Stimulated activated CD4-positive, alpha-beta T cell treated with anti-CD3 and anti-CD28 coated beads, Interleukin-4, amount 100 ng/mL, for 4 hours (primary cell): ENCODE measurements around the gene SPAG6.

Experiments used
- DNase-seq, 2 experiments: peaks; one replicate each; pipeline ENCODE4 v3.0.0-alpha.2; 2020

The SPAG6 gene

GRCh38 chr10:22322641-22323160, 22.6 kb upstream of the SPAG6 start:
- no peak for DNase-seq

DNA sequence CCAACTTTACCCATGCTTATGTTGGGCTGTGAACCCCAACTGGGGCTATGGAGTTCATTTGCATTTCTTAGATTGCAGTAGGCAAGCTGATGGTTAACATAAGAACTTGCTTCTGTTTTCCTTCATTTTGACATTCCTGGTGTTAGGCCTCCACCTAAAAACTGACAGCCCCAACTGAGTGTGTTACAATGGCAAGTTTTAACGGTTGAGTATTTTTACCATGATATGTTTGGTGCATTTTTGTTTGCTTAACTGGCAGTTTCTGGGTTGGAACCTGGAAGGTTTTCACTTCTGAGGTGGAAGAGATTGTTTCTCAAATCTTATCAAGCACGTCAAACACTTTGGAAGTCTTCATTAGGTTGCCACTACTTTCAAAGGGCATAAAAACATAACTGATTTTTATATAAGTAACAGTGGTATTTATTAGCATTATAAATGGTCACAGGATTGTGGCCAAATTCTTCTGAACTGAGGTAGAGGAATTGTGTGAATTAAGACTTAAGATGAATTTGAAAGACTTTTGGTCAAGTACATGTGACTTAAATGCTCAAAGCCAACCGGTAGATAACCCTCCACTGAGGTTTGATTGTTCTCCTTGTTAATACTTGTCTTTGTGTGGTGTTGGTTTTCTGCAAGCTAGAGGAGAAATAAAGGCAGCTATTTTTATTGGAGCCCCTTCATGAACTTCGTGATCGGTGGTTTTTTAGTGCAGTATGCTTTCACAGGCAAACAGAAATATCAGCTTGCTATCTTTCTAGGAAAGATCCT, 21.6 kb upstream of the SPAG6 start:
- no peak for DNase-seq

GRCh38 chr10:22324413-22324812, 20.9 kb upstream of the SPAG6 start:
- no peak for DNase-seq

DNA sequence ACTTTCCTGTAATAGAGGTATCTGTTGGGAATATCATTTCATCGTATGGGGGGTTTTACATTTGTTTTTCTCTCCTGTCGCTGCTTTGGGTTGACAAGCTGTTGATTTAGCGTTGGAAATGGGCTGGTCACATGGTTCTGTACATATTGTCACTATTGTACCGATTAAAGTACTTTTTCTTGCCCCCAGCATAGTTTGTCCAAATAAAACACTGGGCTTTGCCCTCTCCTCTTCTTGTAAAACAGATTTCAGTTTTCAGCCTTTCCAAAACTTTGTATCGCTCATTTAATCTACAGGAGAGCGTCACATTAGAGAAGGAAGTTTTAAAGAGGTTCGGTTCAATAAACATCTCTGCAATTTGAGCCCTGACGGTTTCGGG, 20.4 kb upstream of the SPAG6 start:
- no peak for DNase-seq

DNA sequence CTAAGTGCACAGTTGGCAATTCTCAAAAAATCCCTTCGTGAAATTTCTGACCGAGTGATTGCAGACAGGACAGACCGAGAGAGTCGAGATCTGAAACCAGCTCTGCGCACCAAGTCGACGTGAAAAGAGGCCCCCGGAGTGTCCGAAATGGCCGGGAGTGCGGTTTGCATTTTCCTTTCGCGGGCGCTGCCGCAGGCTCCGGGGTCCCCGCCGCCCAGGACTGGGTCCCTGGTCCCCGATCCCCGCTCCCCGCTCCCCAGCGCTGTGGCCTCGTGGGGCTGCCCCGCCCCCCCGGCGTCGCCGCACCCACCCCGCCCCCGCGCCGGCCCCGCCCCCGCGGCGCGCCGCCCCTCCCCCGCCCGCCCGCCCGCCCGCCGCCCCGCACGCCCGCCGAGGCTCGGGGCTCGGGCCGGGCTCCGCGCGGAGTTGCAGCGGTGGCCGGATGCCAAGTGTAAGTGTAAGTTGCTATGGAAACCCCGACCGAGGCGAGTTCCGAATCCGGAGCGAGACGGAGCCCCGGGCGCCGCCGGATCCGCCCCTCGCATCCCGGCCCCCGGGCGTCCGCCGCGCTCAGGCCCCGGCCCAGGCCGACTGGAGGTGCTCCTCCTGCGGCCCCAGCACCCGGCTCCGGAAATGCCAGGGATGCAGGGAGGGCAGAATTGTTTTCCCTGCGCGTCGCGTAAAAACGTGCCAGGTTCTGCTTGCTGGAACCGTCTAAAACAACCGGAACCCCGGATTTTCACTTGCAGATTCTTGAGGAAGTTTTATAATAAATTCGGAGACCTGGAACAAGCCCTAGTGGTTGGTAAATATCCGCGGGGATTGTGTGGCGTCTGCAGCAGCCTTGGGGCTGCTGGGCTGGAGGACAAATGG, 19.8 kb upstream of the SPAG6 start:
- peak; percentile 59 to 66 for DNase-seq

DNA sequence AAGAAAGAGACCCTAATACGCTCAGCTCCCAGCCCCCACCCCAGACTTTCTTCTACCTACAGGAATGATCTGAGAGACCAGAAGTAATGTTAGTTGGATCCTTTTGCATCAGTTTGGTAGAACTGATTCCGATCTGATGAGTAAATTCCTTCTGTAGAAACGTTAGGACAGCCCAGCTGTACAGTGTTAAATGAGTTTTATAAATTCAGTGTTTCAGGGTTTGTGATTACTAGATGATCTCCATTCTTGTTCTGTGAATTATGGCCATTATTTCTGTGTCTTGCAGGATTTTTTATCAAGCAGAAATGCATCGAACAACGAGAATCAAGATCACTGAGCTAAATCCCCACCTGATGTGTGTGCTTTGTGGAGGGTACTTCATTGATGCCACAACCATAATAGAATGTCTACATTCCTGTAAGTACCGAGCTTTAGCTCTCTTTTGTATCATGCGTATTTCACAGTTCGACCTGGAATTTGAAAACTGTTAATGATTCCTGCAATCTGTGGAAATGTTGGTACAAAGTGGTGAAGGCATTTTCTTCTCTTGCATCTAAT, 19.1 kb upstream of the SPAG6 start:
- DNase-seq: no peak

DNA sequence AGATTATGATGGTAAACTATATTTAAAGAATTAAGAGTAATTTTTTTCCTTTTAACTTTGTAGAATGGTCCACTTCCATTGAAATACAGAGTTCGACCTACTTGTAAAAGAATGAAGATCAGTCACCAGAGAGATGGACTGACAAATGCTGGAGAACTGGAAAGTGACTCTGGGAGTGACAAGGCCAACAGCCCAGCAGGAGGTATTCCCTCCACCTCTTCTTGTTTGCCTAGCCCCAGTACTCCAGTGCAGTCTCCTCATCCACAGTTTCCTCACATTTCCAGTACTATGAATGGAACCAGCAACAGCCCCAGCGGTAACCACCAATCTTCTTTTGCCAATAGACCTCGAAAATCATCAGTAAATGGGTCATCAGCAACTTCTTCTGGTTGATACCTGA, 16.1 kb upstream of the SPAG6 start:
- no peak for DNase-seq

- DNase-seq: no peak
Observed at GRCh38 chr10:22332116-22332692, 13.1 kb upstream of the SPAG6 start.

GRCh38 chr10:22333167-22333974, 11.9 kb upstream of the SPAG6 start:
- DNase-seq: no peak

DNA sequence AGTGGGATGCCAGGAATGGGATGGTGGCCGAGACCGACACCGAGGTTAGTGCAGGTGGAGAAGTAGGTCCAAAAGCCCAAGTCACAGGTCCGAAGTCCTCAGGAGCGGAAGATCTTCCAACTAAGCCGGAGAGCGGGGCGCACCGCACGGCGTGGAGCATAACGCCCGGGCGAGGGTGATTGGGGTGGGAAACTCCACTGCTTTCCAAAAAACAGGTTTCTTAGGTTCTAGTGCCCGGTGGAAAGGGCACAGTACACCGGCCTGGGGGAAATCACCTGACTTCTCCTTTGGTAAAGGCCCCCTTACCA, 11.4 kb upstream of the SPAG6 start:
- DNase-seq: no peak

GRCh38 chr10:22334414-22335172, 10.7 kb upstream of the SPAG6 start:
- no peak for DNase-seq

- DNase-seq: peak; percentile 49 to 65
Observed at GRCh38 chr10:22335173-22335933, 9.9 kb upstream of the SPAG6 start.

DNA sequence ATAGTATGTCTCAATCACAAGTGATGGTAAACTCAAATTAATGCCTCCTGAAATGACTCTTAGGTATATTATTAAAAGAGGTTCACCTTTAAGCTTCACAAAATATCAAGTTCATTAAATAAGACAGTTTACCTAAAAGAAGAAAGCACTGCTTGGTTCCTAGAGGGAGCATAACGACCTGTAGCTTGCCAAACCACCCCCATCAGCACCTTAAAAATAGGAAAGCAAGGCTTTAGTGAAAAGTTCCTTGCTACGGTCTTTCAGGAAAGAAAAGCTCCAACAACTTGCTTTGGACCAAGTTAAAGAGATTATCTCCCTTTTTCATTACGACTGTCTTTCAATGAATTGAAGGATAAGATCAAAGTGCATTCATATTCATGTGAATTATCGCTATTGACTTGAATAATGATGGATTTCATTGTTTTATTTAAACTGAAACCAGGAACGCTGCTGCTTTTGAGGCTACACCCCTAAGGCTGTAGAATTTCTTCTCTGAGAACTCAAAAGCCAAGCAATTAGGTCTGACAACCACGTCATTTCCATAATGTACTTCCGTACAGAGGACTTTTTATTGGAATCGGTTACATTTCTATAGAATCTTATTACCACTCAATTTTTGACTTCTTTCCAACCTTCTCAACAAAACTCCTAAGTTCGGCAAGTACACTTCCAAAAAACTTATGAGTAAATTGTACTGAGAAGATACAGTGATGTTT, 7.0 kb upstream of the SPAG6 start:
- no peak for DNase-seq

- DNase-seq: no peak
Observed at GRCh38 chr10:22338931-22339330, 6.4 kb upstream of the SPAG6 start.

GRCh38 chr10:22339761-22340328, 5.5 kb upstream of the SPAG6 start:
- DNase-seq: no peak

GRCh38 chr10:22340329-22341189, 4.7 kb upstream of the SPAG6 start:
- DNase-seq: peak; percentile 54 to 55

DNA sequence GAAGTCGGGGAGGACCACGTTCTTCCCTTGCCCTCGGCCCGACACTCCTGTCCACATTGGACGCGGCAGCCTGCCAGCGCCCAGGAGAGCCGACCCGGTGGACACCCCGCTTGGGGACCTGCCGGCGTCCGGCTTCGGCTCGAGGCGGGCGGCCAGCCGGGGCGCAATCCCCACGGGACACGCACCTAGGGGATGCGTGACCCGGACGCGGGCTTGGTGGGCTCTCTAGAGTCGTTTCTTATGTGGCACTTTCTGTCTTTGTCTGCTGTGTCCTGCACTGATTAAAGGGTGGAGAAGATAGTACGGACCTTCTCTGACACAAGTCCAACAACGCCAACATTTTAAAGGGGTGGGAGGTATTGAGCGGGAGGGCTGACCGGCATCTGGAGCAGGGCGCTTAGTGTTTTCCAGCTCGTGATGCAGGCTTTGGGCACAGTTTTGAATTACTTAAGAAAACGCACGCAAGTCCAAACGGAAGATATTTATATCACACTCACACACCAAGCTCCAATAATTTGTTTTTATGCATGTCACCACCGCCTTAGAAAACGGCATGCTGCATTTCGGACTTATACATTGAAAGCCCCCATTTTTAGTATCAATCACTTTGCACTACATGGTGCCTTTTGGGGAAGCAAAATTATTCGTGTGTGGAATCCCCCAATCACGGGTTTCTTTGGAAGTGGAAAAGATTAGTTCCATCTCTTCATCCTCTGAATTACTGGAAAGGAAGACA, 3.9 kb upstream of the SPAG6 start:
- DNase-seq: no peak

- no peak for DNase-seq
Observed at GRCh38 chr10:22341926-22342196, 3.4 kb upstream of the SPAG6 start.

DNA sequence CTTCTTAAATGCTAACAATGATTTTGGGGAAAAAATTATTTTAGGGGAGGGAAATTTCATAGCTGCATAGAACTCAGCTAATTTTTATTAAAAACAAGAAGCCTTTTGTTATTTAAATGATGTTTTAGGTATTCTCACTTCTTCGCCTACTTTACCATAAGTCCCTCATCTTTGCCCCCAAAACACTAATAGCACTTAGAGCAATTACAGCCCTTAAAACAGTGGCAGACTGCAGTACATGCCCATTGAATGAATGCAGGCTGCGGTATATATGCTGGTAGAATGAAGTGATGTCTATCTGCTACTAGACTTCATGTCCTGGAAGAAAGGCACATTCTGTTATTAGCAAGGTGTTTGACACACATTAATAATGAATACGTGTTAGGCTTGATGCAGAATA, 2.9 kb upstream of the SPAG6 start:
- no peak for DNase-seq
